Glutamatergic neuron (in vitro differentiated cells): ENCODE measurements around the gene LRRC8D. TPM values are rescaled to one million over a fixed set of nuclear protein-coding genes. Genes with fewer than 3 reads are reported as not detected.

Experiments used
- DNase-seq: peaks from one replicate; pipeline ENCODE4 v3.0.0; 2022
- H3K27ac Mint-ChIP-seq: one replicate; pipeline ENCODE4 v1.8.0; 2020; ENCODE audit warnings: mild to moderate bottlenecking, mixed read lengths, inconsistent platforms; ENCODE audit not compliant: unreplicated experiment
- H3K27me3 Mint-ChIP-seq: one replicate; pipeline ENCODE4 v1.8.0; 2020; ENCODE audit warnings: mild to moderate bottlenecking, moderate library complexity, mixed read lengths, inconsistent platforms; ENCODE audit not compliant: unreplicated experiment
- H3K36me3 Mint-ChIP-seq: one replicate; pipeline ENCODE4 v1.8.0; 2020; ENCODE audit warnings: mild to moderate bottlenecking, mixed read lengths, inconsistent platforms; ENCODE audit not compliant: unreplicated experiment
- H3K4me1 Mint-ChIP-seq: one replicate; pipeline ENCODE4 v1.8.0; 2020; ENCODE audit warnings: mild to moderate bottlenecking, low read depth, mixed read lengths, inconsistent platforms; ENCODE audit not compliant: unreplicated experiment
- H3K4me3 Mint-ChIP-seq: one replicate; pipeline ENCODE4 v1.8.0; 2020; ENCODE audit warnings: mild to moderate bottlenecking, mixed read lengths, inconsistent platforms; ENCODE audit not compliant: unreplicated experiment
- H3K9me3 Mint-ChIP-seq: one replicate; pipeline ENCODE4 v1.8.0; 2020; ENCODE audit warnings: mild to moderate bottlenecking, moderate library complexity, mixed read lengths, inconsistent platforms; ENCODE audit not compliant: unreplicated experiment
- total RNA-seq: library from RNA; stranded (reverse); fragmentation: NEBNext Ultra II Directional; extraction: Animal tissue kit (Norgen Biotek cat#: 25700); gene quantifications from one replicate; pipeline ENCODE4 v1.2.1, GENCODE V29; 2021; ENCODE audit not compliant: unreplicated experiment
- TF ChIP-seq, protein P1 (sequence below): fragments of 200-600 bp; sonication (generic); IDR thresholded peaks from one replicate; pipeline ENCODE4 v1.5.0; 2021; ENCODE audit not compliant: partially characterized antibody, unreplicated experiment

The LRRC8D gene
- total RNA-seq, 1 donor from 2014 or later, result 54.9 TPM

DNA sequence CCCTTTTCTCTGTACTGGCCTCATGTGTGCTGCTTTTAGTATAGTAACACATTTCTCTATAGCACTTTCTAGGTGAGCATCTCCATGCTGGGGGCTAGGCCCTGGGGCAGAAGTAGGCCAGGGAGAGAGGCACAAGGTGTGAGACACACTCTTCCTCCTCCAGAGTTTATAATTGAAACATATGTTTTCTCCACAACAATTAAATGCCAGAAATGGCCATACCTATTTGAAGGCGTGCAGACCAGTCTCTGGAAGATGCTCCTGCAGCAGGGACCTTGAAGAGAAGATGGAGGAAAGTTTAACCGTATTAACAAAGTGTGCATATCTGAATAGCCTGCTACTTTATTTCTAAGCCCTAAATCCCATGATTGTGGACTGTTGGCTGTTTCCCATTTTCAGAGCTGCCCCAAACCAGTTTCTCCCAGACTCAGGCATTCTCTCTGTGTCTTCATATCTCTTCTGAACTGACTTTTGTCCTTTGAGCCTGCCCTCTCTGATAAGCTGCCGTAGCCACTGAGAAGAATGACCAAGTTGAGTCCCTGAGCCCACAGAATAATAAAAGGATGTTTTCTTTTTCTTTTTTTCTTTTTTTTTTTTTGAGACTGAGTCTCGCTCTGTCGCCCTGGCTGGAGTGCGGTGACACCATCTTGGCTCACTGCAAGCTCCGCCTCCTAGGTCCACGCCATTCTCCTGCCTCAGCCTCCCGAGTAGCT, 81.3 kb downstream of the LRRC8D start:
- H3K36me3 Mint-ChIP-seq, result no peaks in the 10 kb centered on the region
- TF ChIP-seq, protein P1, sequence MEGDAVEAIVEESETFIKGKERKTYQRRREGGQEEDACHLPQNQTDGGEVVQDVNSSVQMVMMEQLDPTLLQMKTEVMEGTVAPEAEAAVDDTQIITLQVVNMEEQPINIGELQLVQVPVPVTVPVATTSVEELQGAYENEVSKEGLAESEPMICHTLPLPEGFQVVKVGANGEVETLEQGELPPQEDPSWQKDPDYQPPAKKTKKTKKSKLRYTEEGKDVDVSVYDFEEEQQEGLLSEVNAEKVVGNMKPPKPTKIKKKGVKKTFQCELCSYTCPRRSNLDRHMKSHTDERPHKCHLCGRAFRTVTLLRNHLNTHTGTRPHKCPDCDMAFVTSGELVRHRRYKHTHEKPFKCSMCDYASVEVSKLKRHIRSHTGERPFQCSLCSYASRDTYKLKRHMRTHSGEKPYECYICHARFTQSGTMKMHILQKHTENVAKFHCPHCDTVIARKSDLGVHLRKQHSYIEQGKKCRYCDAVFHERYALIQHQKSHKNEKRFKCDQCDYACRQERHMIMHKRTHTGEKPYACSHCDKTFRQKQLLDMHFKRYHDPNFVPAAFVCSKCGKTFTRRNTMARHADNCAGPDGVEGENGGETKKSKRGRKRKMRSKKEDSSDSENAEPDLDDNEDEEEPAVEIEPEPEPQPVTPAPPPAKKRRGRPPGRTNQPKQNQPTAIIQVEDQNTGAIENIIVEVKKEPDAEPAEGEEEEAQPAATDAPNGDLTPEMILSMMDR, result no peak
- H3K4me3 Mint-ChIP-seq, result no peak overlapping the region
- H3K4me1 Mint-ChIP-seq, result peaks cover 17% of the 10 kb centered on the region
- no peak for DNase-seq
- H3K27ac Mint-ChIP-seq, result no peak overlapping the region
- H3K27me3 Mint-ChIP-seq, result peaks cover 4% of the 10 kb centered on the region
- H3K9me3 Mint-ChIP-seq, result no peaks in the 10 kb centered on the region

DNA sequence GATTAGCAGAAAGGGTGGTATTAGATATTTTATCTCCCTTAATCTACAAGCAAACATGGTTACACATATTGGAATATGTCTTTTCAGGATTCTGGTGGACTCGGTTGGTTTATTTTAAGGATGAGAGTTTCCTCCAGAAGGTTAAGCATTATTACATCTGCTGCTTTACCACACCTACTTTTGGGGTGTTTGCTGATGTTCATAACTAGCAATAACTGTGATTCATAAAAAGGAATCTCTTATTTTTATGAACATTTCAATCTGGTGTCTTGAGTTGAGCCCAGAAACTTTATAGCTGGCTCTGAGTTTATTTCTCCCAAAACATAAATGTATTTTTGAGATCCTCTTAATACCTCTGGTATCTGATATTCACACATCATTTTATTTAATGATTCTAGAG, 82.7 kb downstream of the LRRC8D start:
- Mint-ChIP-seq H3K4me1 (peaks cover 27% of the 10 kb centered on the region), H3K36me3 (no peaks in the 10 kb centered on the region), H3K27me3 (peaks cover 4% of the 10 kb centered on the region), H3K27ac (no peak overlapping the region), H3K9me3 (no peaks in the 10 kb centered on the region), H3K4me3 (no peak overlapping the region)
- TF ChIP-seq, protein P1, result no peak
- no peak for DNase-seq

GRCh38 chr1:89904219-89904980, 83.6 kb downstream of the LRRC8D start:
- Mint-ChIP-seq H3K4me1 (peaks cover 34% of the 10 kb centered on the region), H3K36me3 (no peaks in the 10 kb centered on the region), H3K9me3 (no peaks in the 10 kb centered on the region), H3K4me3 (no peak overlapping the region), H3K27me3 (peaks cover 4% of the 10 kb centered on the region), H3K27ac (no peak overlapping the region)
- DNase-seq, result no peak
- TF ChIP-seq, protein P1, result no peak

DNA sequence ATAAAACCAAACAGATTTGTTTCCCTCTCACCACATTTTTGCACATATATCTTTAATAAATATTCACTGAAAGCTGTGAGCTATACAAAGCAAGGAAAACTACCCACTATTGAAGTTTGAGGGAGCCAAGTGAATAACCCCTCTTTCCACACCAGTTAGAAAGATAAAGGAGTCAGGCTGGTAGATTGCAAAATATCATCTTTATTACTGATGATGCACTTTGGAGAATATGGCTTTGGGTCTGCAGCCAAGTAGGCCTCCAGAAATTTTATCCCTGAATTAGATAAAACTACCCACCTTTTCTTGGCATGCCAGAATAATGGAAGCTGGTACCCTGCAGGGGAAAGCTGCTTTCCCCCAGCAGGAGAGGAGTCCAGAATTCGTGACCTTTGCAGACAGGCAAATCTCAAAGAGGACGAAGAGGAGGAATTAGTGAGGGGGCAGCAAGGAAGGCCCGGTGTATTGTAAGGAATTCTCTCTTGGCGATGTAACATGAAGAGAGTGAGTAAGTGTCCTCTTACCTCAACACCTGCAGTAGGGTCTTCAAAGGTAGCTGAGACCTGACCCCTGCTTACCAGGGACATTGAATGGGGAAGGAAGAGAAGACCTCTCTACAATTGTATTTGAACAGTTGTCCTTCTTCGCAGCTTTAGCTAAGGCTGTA, 84.7 kb downstream of the LRRC8D start:
- H3K4me1 Mint-ChIP-seq, result peaks cover 28% of the 10 kb centered on the region
- peaks cover 4% of the 10 kb centered on the region for H3K27me3 Mint-ChIP-seq
- no peaks in the 10 kb centered on the region for H3K36me3 Mint-ChIP-seq
- no peak for DNase-seq
- TF ChIP-seq, protein P1, result no peak
- H3K4me3 Mint-ChIP-seq, result no peak overlapping the region
- H3K9me3 Mint-ChIP-seq, result no peaks in the 10 kb centered on the region
- no peak overlapping the region for H3K27ac Mint-ChIP-seq
